C4-2B (cell line): ENCODE results near the gene GPAM.

Experiments
- CTCF ChIP-seq: fragments of 450-650 bp; conservative IDR thresholded peaks from 2 replicates; pipeline ENCODE4 v1.5.1; 2017; ENCODE audit warnings: mild to moderate bottlenecking
- ZFX ChIP-seq: fragments of 450-650 bp; IDR thresholded peaks from 2 replicates; pipeline ENCODE4 v1.6.1; 2017

GRCh38 chr10:112216151-112216550, 32.6 kb upstream of the GPAM start:
- no peak for TF ChIP-seq CTCF
- TF ChIP-seq ZFX: no peak
